ENCODE data around the gene CNIH2.

The CNIH2 gene

GRCh38 chr11:66278363-66279091 lies 552 bp downstream of the CNIH2 start:
- no peak for DNase-seq

GRCh38 chr11:66279092-66279734 lies 1.2 kb downstream of the CNIH2 start:
- no peak for DNase-seq

- DNase-seq, result no peak
Observed at GRCh38 chr11:66280428-66280827, 2.5 kb downstream of the CNIH2 start.

GRCh38 chr11:66281001-66281400 lies 3.0 kb downstream of the CNIH2 start:
- no peak for DNase-seq

GRCh38 chr11:66281776-66282467 lies 3.9 kb downstream of the CNIH2 start:
- no peak for DNase-seq

GRCh38 chr11:66282468-66283455 lies 4.8 kb downstream of the CNIH2 start:
- DNase-seq, result peak; percentile 100

- no peak for DNase-seq
Observed at GRCh38 chr11:66283461-66284105, 5.6 kb downstream of the CNIH2 start.

- DNase-seq, result no peak
Observed at GRCh38 chr11:66284526-66285078, 6.6 kb downstream of the CNIH2 start.

GRCh38 chr11:66285250-66285947 lies 7.4 kb downstream of the CNIH2 start:
- no peak for DNase-seq

GRCh38 chr11:66286699-66287098 lies 8.7 kb downstream of the CNIH2 start:
- DNase-seq, result no peak

GRCh38 chr11:66287211-66287888 lies 9.4 kb downstream of the CNIH2 start:
- no peak for DNase-seq

- no peak for DNase-seq
Observed at GRCh38 chr11:66287889-66288670, 10.1 kb downstream of the CNIH2 start.

- peak; percentile 98 for DNase-seq
Observed at GRCh38 chr11:66288671-66289547, 10.9 kb downstream of the CNIH2 start, which contains the start of gene YIF1A. Gene YIF1A (minus strand): TSS chr11:66289143. CDS start chr11:66288985, 158 bp downstream.

GRCh38 chr11:66289548-66290329 lies 11.8 kb downstream of the CNIH2 start:
- DNase-seq, result peak; percentile 70

- DNase-seq, result no peak
Observed at GRCh38 chr11:66290330-66290621, 12.3 kb downstream of the CNIH2 start.

GRCh38 chr11:66291303-66291705 lies 13.3 kb downstream of the CNIH2 start:
- DNase-seq, result no peak

- no peak for DNase-seq
Observed at GRCh38 chr11:66291706-66292542, 13.9 kb downstream of the CNIH2 start, which contains the start of gene TMEM151A. Gene TMEM151A (plus strand): TSS chr11:66291894. CDS start chr11:66292014, 120 bp downstream.

Measured in effector CD4-positive, alpha-beta T cell (primary cell).